Body of pancreas (tissue), 4 donors: ENCODE results near the gene POFUT2.

Experiments
- POLR2A ChIP-seq, 3 donors: fragments of 450-650 bp; IDR thresholded peaks; one replicate each; pipeline ENCODE4 v1.6.1; 2016; ENCODE audit warnings: antibody characterized with exemption in 3 of 3, mild to moderate bottlenecking in 2 of 3
- TF ChIP-seq, protein P1 (sequence below), 7 experiments: fragments of 450-650 bp in 4 of 7; fragments of 200-600 bp in 3 of 7; sonication (generic) in 3 of 7; IDR thresholded peaks; one replicate each; pipeline ENCODE4 v1.5.1; 2016 to 2019; ENCODE audit warnings: antibody characterized with exemption in 7 of 7

DNA sequence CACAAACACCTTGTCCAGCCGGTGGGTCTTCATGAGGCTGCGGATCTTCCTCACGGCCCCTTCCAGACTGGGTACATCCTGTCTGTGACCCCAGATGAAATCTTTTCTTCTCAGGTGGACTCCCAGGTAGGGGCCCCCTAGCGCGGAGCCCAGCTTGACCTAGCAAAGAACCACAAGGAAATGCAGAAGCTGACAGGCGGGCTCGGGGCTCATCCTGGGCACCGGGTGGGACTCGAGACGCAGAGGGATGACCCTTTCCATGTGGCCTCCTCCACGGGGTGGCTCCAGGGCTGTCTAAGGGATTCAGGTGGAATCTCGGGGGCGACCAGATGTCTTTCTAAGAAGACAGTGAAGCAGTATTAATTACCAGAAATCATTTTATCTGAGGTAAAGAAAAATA, 17.8 kb downstream of the POFUT2 start:
- TF ChIP-seq, protein P1, sequence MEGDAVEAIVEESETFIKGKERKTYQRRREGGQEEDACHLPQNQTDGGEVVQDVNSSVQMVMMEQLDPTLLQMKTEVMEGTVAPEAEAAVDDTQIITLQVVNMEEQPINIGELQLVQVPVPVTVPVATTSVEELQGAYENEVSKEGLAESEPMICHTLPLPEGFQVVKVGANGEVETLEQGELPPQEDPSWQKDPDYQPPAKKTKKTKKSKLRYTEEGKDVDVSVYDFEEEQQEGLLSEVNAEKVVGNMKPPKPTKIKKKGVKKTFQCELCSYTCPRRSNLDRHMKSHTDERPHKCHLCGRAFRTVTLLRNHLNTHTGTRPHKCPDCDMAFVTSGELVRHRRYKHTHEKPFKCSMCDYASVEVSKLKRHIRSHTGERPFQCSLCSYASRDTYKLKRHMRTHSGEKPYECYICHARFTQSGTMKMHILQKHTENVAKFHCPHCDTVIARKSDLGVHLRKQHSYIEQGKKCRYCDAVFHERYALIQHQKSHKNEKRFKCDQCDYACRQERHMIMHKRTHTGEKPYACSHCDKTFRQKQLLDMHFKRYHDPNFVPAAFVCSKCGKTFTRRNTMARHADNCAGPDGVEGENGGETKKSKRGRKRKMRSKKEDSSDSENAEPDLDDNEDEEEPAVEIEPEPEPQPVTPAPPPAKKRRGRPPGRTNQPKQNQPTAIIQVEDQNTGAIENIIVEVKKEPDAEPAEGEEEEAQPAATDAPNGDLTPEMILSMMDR (IDR thresholded peaks at IDR 0.05), result no peak
- TF ChIP-seq POLR2A (IDR thresholded peaks at IDR 0.05), result no peak
